GM19455 (cell line): ENCODE data around the gene FBXO42.

Source experiments
- ATAC-seq: cut with Tn5 transposase; IDR thresholded peaks from one replicate; pipeline ENCODE4 v1.9.1; 2021; ENCODE audit not compliant: unreplicated experiment

The FBXO42 gene

GRCh38 chr1:16326833-16327404 lies 25.4 kb downstream of the FBXO42 start:
- ATAC-seq = no peak

DNA sequence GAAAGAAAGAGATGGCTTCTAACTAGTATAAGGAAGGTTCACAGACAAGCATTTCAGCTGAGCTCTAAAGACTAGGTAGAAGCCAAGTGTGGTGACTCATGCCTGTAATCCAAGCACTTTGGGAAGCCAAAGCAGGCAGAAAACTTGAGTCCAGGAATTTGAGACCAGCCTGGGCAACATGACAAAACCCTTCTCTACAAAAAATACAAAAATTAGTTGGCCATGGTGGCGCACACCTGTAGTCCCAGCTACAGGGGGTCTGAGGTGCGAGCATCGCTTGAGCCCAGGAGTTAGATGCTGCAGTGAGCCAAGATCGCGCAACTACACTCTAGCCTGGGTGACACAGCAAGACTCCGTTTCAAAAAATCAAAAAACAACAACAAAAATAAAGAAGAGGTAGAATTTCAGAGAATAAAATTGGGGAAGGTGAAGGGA lies 27.8 kb downstream of the FBXO42 start:
- no peak for ATAC-seq

- no peak for ATAC-seq
Measured at GRCh38 chr1:16321176-16321867, 31.0 kb downstream of the FBXO42 start.

- ATAC-seq = no peak
Measured at GRCh38 chr1:16318555-16318954, 33.7 kb downstream of the FBXO42 start.

GRCh38 chr1:16315437-16315836 lies 36.8 kb downstream of the FBXO42 start:
- no peak for ATAC-seq

GRCh38 chr1:16307222-16307621 lies 45.1 kb downstream of the FBXO42 start:
- ATAC-seq = no peak

- ATAC-seq = no peak
Measured at GRCh38 chr1:16302709-16303627, 49.3 kb downstream of the FBXO42 start.

- ATAC-seq = no peak
Measured at GRCh38 chr1:16300436-16300835, 51.8 kb downstream of the FBXO42 start.

DNA sequence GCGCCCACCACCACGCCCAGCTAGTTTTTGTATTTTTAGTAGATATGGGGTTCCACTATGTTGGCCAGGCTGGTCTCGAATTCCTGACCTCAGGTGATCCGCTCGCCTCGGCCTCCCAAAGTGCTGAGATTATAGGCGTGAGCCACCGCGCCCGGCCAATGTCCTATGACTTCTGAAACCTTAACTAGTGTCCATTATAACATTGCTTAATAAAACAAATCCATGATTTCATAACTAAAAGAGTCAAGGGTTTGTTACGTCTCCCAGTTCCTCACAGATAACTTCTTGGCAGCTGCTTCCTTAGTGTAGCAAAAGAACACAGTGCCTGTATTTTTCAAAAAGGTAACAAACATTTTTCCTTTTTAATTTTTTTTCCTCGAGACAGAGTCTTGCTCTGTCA lies 53.6 kb downstream of the FBXO42 start:
- no peak for ATAC-seq

- no peak for ATAC-seq
Measured at GRCh38 chr1:16296643-16297042, 55.6 kb downstream of the FBXO42 start.

- no peak for ATAC-seq
Measured at GRCh38 chr1:16294219-16295212, 57.8 kb downstream of the FBXO42 start.

- no peak for ATAC-seq
Measured at GRCh38 chr1:16293538-16293937, 58.7 kb downstream of the FBXO42 start.

- no peak for ATAC-seq
Measured at GRCh38 chr1:16292739-16293138, 59.5 kb downstream of the FBXO42 start.

DNA sequence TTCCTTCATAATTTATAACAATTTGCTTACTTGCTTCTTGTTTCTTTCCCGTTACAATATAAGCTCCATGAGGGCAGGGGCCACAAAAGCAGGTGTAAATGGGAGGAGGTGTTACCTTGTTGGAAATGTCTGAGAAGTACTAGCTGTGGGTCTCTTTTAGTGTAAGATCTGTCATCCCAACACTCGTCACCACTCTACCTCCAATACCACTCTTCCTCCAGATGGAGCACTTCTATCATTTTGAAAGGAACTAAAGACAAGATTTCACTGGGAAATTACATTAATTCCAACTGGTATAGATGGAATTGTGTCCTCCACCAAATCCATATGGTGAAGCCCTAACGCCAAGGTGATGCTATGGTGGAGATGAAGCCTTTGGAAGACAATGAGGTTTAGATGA lies 62.3 kb downstream of the FBXO42 start:
- no peak for ATAC-seq

DNA sequence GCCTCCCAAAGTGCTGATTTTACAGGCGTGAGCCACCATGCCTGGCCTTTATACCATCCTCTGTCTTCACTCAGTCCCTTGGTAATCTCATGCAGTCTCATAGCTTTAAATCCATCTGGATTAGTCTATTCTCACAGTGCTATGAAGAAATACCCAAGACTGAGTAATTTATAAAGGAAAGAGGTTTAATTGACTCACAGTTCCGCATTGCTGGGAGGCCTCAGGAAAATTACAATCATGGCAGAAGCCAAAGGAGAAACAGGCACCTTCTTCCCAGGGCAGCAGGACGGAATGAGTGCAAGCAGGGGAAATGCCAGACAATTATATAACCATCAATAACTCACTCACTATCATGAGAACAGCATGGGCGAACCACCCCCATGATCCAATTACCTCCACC lies 66.2 kb downstream of the FBXO42 start:
- ATAC-seq = no peak

DNA sequence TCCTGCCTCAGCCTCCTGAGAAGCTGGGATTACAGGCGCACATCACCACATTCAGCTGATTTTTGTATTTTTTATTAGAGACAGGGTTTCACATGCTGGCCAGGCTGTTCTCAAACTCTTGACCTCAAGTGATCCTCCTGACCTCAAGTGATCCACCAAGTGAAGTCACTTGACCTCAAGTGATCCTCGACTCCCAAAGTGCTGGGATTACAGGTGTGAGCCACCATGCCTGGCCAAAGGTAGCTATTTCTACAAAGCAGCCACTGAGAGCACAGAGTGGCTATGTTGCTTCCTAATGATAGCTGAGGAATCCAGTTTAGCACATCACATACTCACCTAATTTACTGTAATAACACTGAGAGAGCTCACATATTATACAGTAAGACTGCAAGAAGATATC lies 70.5 kb downstream of the FBXO42 start:
- no peak for ATAC-seq

- no peak for ATAC-seq
Measured at GRCh38 chr1:16279186-16279585, 73.1 kb downstream of the FBXO42 start.

- ATAC-seq = no peak
Measured at GRCh38 chr1:16276302-16277030, 75.8 kb downstream of the FBXO42 start.

- no peak for ATAC-seq
Measured at GRCh38 chr1:16275591-16275990, 76.7 kb downstream of the FBXO42 start.

- no peak for ATAC-seq
Measured at GRCh38 chr1:16267690-16268180, 84.5 kb downstream of the FBXO42 start.
